ENCODE data around the gene CNGA2. TPM values are rescaled to one million over a fixed set of nuclear protein-coding genes. Genes with fewer than 3 reads are reported as not detected.

The CNGA2 gene
- polyA plus RNA-seq, 1 donor from 2014 or later, result not detected

DNA sequence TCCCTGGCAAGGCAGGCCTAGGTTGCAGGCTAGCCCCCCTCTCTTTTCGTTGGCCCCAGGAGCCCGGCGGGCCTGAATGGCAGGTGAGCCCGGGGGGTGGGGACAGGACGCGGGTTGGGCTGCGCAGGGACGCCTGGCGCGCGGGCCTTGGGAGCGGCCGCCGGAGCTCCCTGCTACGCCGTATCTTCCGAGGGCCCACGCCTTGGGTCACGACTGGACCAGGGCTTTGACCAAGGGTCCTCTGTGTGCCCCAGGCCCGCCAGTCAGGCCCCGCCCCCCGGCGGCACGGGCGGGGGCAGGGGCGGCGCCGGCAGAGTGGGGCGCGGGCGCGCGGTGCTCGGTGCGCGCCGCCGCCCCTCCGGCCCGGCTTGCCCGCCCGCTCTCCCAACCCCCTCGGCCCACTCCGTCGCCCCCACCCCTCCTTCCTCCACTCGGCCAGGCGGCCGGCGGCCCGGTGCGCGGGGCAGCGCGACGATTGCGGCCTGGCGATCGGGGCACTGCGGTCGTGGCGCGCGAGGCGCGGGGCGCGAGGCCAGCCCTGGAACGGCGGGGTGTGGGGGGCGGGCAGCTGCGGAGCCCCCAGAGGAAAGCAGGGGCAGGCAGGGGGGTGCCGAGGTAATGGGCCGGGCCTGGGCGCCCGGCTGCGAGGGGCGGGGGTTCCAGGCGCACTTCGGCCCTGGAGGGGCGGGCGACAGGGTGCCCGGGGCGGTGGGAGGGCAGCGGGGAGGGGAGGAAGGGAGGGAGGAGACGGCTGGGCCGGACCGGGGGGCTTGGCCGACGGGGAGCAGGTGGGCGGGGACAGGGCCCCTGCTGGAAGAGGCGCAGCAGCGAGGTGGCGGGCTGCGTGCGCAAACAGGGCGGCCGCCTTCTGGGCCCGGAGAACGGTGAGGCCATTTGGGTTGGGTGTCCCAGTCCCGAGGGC, 39.6 kb upstream of the CNGA2 start, which contains the start of gene PRRG3:
TSS of gene PRRG3 (plus strand) at position 798 of the 922 bp plus-strand sequence. CDS start 3,357 bp downstream, outside the sequence.
- TF ChIP-seq EP300 (conservative IDR thresholded peaks at IDR 0.05; ENCODE audit: poor library complexity, severe bottlenecking) (no peak), SMC3 (conservative IDR thresholded peaks at IDR 0.05; ENCODE audit: poor library complexity) (no peak), POLR2AphosphoS5 (IDR thresholded peaks at IDR 0.05) (no peak), EZH2 (IDR thresholded peaks at IDR 0.05; ENCODE audit: borderline replicate concordance, insufficient read depth, low read length, poor library complexity, severe bottlenecking) (no peak), TAF1 (IDR thresholded peaks at IDR 0.05; ENCODE audit: low read depth) (no peak), MXI1 (conservative IDR thresholded peaks at IDR 0.05; ENCODE audit: poor library complexity, severe bottlenecking) (no peak), RAD21 (conservative IDR thresholded peaks at IDR 0.05) (no peak)
- TF ChIP-seq, protein P1, sequence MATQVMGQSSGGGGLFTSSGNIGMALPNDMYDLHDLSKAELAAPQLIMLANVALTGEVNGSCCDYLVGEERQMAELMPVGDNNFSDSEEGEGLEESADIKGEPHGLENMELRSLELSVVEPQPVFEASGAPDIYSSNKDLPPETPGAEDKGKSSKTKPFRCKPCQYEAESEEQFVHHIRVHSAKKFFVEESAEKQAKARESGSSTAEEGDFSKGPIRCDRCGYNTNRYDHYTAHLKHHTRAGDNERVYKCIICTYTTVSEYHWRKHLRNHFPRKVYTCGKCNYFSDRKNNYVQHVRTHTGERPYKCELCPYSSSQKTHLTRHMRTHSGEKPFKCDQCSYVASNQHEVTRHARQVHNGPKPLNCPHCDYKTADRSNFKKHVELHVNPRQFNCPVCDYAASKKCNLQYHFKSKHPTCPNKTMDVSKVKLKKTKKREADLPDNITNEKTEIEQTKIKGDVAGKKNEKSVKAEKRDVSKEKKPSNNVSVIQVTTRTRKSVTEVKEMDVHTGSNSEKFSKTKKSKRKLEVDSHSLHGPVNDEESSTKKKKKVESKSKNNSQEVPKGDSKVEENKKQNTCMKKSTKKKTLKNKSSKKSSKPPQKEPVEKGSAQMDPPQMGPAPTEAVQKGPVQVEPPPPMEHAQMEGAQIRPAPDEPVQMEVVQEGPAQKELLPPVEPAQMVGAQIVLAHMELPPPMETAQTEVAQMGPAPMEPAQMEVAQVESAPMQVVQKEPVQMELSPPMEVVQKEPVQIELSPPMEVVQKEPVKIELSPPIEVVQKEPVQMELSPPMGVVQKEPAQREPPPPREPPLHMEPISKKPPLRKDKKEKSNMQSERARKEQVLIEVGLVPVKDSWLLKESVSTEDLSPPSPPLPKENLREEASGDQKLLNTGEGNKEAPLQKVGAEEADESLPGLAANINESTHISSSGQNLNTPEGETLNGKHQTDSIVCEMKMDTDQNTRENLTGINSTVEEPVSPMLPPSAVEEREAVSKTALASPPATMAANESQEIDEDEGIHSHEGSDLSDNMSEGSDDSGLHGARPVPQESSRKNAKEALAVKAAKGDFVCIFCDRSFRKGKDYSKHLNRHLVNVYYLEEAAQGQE (IDR thresholded peaks at IDR 0.05; ENCODE audit: borderline replicate concordance), result no peak
- TF ChIP-seq, protein P2, sequence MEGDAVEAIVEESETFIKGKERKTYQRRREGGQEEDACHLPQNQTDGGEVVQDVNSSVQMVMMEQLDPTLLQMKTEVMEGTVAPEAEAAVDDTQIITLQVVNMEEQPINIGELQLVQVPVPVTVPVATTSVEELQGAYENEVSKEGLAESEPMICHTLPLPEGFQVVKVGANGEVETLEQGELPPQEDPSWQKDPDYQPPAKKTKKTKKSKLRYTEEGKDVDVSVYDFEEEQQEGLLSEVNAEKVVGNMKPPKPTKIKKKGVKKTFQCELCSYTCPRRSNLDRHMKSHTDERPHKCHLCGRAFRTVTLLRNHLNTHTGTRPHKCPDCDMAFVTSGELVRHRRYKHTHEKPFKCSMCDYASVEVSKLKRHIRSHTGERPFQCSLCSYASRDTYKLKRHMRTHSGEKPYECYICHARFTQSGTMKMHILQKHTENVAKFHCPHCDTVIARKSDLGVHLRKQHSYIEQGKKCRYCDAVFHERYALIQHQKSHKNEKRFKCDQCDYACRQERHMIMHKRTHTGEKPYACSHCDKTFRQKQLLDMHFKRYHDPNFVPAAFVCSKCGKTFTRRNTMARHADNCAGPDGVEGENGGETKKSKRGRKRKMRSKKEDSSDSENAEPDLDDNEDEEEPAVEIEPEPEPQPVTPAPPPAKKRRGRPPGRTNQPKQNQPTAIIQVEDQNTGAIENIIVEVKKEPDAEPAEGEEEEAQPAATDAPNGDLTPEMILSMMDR (IDR thresholded peaks at IDR 0.05; ENCODE audit: poor library complexity, severe bottlenecking), result no peak
- Histone ChIP-seq H3K79me2 (replicated peaks; ENCODE audit: insufficient read depth, low read length) (no peaks in the 10 kb centered on the region), H2AFZ (ENCODE audit: low read depth, low read length) (no peak within 1 kb of the TSS), H3K36me3 (ENCODE audit: insufficient read depth, low read length) (no peaks in the 10 kb centered on the region), H3K4me3 (ENCODE audit: low read length) (peak within 1 kb of the TSS; percentile 38), H3K9me3 (ENCODE audit: low read length) (no peaks in the 10 kb centered on the region), H3K27ac (ENCODE audit: low read length) (peak within 1 kb of the TSS; percentile 42), H3K9me2 (ENCODE audit: insufficient read depth, low read length) (no peaks in the 10 kb centered on the region), H3K27me3 (ENCODE audit: insufficient read depth, low read depth, low read length) (no peaks in the 10 kb centered on the region), H3K9ac (ENCODE audit: low read length) (peak within 1 kb of the TSS; percentile 5), H3K4me2 (ENCODE audit: low read length) (no peak within 1 kb of the TSS), H3F3A (ENCODE audit: insufficient read depth, low read length, poor library complexity, severe bottlenecking) (no peaks in the 10 kb centered on the region), H4K20me1 (ENCODE audit: insufficient read depth) (no peaks in the 10 kb centered on the region)

DNA sequence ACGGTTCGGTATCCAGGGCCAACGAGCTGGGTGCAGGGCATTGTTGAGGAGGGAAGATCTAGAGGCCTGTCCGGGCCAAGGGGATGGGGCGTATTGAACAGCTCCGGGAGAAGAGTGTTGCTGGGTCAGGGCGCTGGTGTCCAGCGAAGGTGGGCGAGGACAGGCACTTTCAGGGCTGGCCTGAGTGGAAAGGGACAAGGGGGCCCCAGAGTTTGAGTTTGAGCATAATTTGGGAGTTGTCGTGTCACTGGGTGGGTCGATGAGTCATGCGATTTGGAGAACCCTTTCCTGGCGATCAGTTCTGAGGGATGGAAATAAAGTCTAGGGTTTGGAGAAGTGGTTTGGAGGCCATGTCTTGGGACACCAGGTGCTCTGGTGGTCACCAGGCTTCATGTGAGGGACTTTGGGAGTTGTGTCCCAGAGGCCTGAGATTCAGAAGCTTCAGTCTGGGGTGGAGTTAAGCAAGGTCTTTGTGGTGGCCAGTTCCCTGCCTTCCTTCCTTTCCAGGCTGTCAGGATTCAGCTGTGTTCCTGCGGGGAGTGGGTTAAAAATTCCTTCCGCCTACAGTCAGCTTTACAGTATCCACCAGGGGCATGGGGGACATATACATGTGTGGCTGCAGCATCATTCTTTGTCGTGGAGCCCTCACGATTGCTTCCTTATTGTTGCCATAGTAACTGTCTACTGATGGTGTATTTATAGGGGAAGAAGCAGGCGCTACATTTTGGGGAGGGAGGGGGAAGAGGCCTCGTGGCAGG, 38.8 kb upstream of the CNGA2 start:
- H3K79me2 ChIP-seq (replicated peaks; ENCODE audit: insufficient read depth, low read length), result no peaks in the 10 kb centered on the region
- no peaks in the 10 kb centered on the region for H3K9me2 ChIP-seq (ENCODE audit: insufficient read depth, low read length)
- H3K27ac ChIP-seq (ENCODE audit: low read length), result peak overlapping the region; percentile 42
- H3F3A ChIP-seq (ENCODE audit: insufficient read depth, low read length, poor library complexity, severe bottlenecking), result no peaks in the 10 kb centered on the region
- no peaks in the 10 kb centered on the region for H3K36me3 ChIP-seq (ENCODE audit: insufficient read depth, low read length)
- no peaks in the 10 kb centered on the region for H3K27me3 ChIP-seq (ENCODE audit: insufficient read depth, low read depth, low read length)
- no peak overlapping the region for H3K4me2 ChIP-seq (ENCODE audit: low read length)
- no peaks in the 10 kb centered on the region for H4K20me1 ChIP-seq (ENCODE audit: insufficient read depth)
- TF ChIP-seq EP300 (conservative IDR thresholded peaks at IDR 0.05; ENCODE audit: poor library complexity, severe bottlenecking) (peak; percentile 41), TAF1 (IDR thresholded peaks at IDR 0.05; ENCODE audit: low read depth) (no peak), EZH2 (IDR thresholded peaks at IDR 0.05; ENCODE audit: borderline replicate concordance, insufficient read depth, low read length, poor library complexity, severe bottlenecking) (no peak), RAD21 (conservative IDR thresholded peaks at IDR 0.05) (no peak), SMC3 (conservative IDR thresholded peaks at IDR 0.05; ENCODE audit: poor library complexity) (no peak), POLR2AphosphoS5 (IDR thresholded peaks at IDR 0.05) (no peak), MXI1 (conservative IDR thresholded peaks at IDR 0.05; ENCODE audit: poor library complexity, severe bottlenecking) (peak; percentile 27)
- TF ChIP-seq, protein P1 (IDR thresholded peaks at IDR 0.05; ENCODE audit: borderline replicate concordance), result no peak
- TF ChIP-seq, protein P2 (IDR thresholded peaks at IDR 0.05; ENCODE audit: poor library complexity, severe bottlenecking), result no peak
- H2AFZ ChIP-seq (ENCODE audit: low read depth, low read length), result no peak overlapping the region
- no peak overlapping the region for H3K9ac ChIP-seq (ENCODE audit: low read length)
- peak overlapping the region; percentile 38 for H3K4me3 ChIP-seq (ENCODE audit: low read length)
- H3K9me3 ChIP-seq (ENCODE audit: low read length), result no peaks in the 10 kb centered on the region
